ENCODE data around the gene CPNE9. TPM values are rescaled to one million over a fixed set of nuclear protein-coding genes. Genes with fewer than 3 reads are reported as not detected.

Gene CPNE9
- total and polyA plus RNA-seq, 2 of the 8 experiments (the other 6 are each of a cell fraction or from before 2014, with no cell fraction given): 4.8 to 6.0 TPM

- TF ChIP-seq TAF7 (optimal IDR thresholded peaks at IDR 0.05; ENCODE audit: borderline replicate concordance, low read depth, low read length): no peak
- peak; percentile 9 for TF ChIP-seq NANOG (IDR thresholded peaks at IDR 0.05; ENCODE audit: insufficient read depth, low read depth, low read length, poor library complexity, severe bottlenecking)
- no peak for TF ChIP-seq ASH2L (IDR thresholded peaks at IDR 0.05; ENCODE audit: low read length)
- peak; percentile 39; the same call in 1 of the 2 replicates for TF ChIP-seq POLR2AphosphoS5 (IDR thresholded peaks at IDR 0.05; ENCODE audit: low read depth, low read length)
- no peak for TF ChIP-seq POU5F1 (IDR thresholded peaks at IDR 0.05; ENCODE audit: low read depth, low read length)
- no peak for TF ChIP-seq TCF12 (IDR thresholded peaks at IDR 0.05; ENCODE audit: low read depth, low read length)
- TF ChIP-seq ATF3 (IDR thresholded peaks at IDR 0.05; ENCODE audit: insufficient read depth, low read depth, low read length): 0 out of 2 replicates have a peak, but pooled peaks have one; percentile 26
- no peak for TF ChIP-seq SIX5 (IDR thresholded peaks at IDR 0.05; ENCODE audit: low read depth, low read length)
- no peak for TF ChIP-seq HDAC6 (IDR thresholded peaks at IDR 0.05; ENCODE audit: low read depth, low read length)
- TF ChIP-seq CREB1 (IDR thresholded peaks at IDR 0.05): peak; percentile 89
- no peak for TF ChIP-seq EGR1 (IDR thresholded peaks at IDR 0.05; ENCODE audit: borderline replicate concordance, low read depth, low read length)
- TF ChIP-seq SIRT6 (IDR thresholded peaks at IDR 0.05; ENCODE audit: low read length): no peak
- TF ChIP-seq, protein P1, sequence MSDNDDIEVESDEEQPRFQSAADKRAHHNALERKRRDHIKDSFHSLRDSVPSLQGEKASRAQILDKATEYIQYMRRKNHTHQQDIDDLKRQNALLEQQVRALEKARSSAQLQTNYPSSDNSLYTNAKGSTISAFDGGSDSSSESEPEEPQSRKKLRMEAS (IDR thresholded peaks at IDR 0.05): peak; percentile 55; the same call in 1 of the 2 replicates
- TF ChIP-seq CBX8 (IDR thresholded peaks at IDR 0.05; ENCODE audit: borderline replicate concordance, low read depth, low read length): no peak
- no peak for TF ChIP-seq CEBPB (IDR thresholded peaks at IDR 0.05; ENCODE audit: low read depth, low read length)
Measured at GRCh38 chr3:9727041-9727595, 23.5 kb downstream of the CPNE9 start (continued).
